Fibroblast of lung (primary cell): ENCODE data around the gene SMPD3. TPM values are rescaled to one million over a fixed set of nuclear protein-coding genes. Genes with fewer than 3 reads are reported as not detected.

ENCODE experiments used
- DNase-seq, 2 donors: peaks; one replicate each; pipeline versions ENCODE4 v3.0.0 to v3.0.0-alpha.2; 2010; ENCODE audit warnings: low read depth in 2 of 2
- H2AFZ ChIP-seq: 2 replicates; pipeline ENCODE4 v1.5.1; 2012; ENCODE audit warnings: low read length, control low read depth, inconsistent platforms
- H3K27ac ChIP-seq: 2 replicates; pipeline ENCODE4 v1.5.1; 2011; ENCODE audit warnings: low read length, control low read depth; ENCODE audit not compliant: insufficient read depth
- H3K27me3 ChIP-seq: 2 replicates; pipeline ENCODE4 v1.5.1; 2011; ENCODE audit warnings: mild to moderate bottlenecking, low read length; ENCODE audit not compliant: control insufficient read depth, insufficient read depth
- H3K36me3 ChIP-seq: 2 replicates; pipeline ENCODE4 v1.5.1; 2011; ENCODE audit warnings: low read length; ENCODE audit not compliant: control insufficient read depth, insufficient read depth
- H3K4me1 ChIP-seq: 2 replicates; pipeline ENCODE4 v1.5.1; 2011; ENCODE audit warnings: low read length; ENCODE audit not compliant: control insufficient read depth, insufficient read depth; ENCODE audit errors: extremely low read depth
- H3K4me2 ChIP-seq: 2 replicates; pipeline ENCODE4 v1.5.1; 2011; ENCODE audit warnings: low read length, control low read depth; ENCODE audit not compliant: insufficient read depth; ENCODE audit errors: extremely low read depth
- H3K4me3 ChIP-seq, 4 experiments: fragments of 200-600 bp in 1 of 4; sonication (generic) in 1 of 4; replicated peaks in 1 of 4; 2 replicates each; pipeline ENCODE4 v1.5.1; 2011 to 2016; ENCODE audit warnings: low read length in 4 of 4, low read depth in 3 of 4, mild to moderate bottlenecking in 3 of 4, control low read depth in 2 of 4, inconsistent platforms in 1 of 4, mixed read lengths in 1 of 4; ENCODE audit not compliant: insufficient read depth in 1 of 4; ENCODE audit errors: control extremely low read depth in 1 of 4
- H3K79me2 ChIP-seq: 2 replicates; pipeline ENCODE4 v1.5.1; 2012; ENCODE audit warnings: mild to moderate bottlenecking, low read length, inconsistent platforms; ENCODE audit not compliant: control insufficient read depth, insufficient read depth
- H3K9ac ChIP-seq: 2 replicates; pipeline ENCODE4 v1.5.1; 2011; ENCODE audit warnings: mild to moderate bottlenecking, low read length, control low read depth; ENCODE audit not compliant: insufficient read depth
- H3K9me3 ChIP-seq: 2 replicates; pipeline ENCODE4 v1.5.1; 2012; ENCODE audit warnings: low read depth, low read length; ENCODE audit not compliant: control insufficient read depth, insufficient read depth
- H4K20me1 ChIP-seq: 2 replicates; pipeline ENCODE4 v1.5.1; 2011; ENCODE audit warnings: low read length; ENCODE audit not compliant: control insufficient read depth, insufficient read depth; ENCODE audit errors: extremely low read depth
- EZH2 ChIP-seq: IDR thresholded peaks from 2 replicates; pipeline ENCODE4 v1.5.1; 2012; ENCODE audit warnings: low read length, control low read depth, mild to moderate bottlenecking; ENCODE audit errors: missing control alignments
- polyA plus RNA-seq, 2 donors: library from polyadenylated mRNA; depleted of rRNA in 1 of 2; stranded (reverse) in 1 of 2; unstranded in 1 of 2; fragments of >200 nt; gene quantifications; 2 replicates each; pipeline ENCODE4 v1.2.1, GENCODE V29; 2011 to 2012; ENCODE audit warnings: missing spikeins in 1 of 2
- total RNA-seq: library from RNA; depleted of rRNA; stranded (reverse); fragments of >200 nt; gene quantifications from 2 replicates; pipeline ENCODE4 v1.2.1, GENCODE V29; 2014
- TF ChIP-seq, protein P1 (sequence below), 2 donors: IDR thresholded peaks in 1 of 2; conservative IDR thresholded peaks in 1 of 2; 1 replicate in 1 of 2; 2 replicates in 1 of 2; pipeline ENCODE4 v1.5.1; 2011 to 2012; ENCODE audit warnings: low read length in 2 of 2, control low read depth in 1 of 2, inconsistent platforms in 1 of 2, low read depth in 1 of 2, mild to moderate bottlenecking in 1 of 2

Gene SMPD3
- total and polyA plus RNA-seq, 2 donors (not counting 1 experiment from before 2014, with no cell fraction given): under 0.01 to 0.08 TPM

DNA sequence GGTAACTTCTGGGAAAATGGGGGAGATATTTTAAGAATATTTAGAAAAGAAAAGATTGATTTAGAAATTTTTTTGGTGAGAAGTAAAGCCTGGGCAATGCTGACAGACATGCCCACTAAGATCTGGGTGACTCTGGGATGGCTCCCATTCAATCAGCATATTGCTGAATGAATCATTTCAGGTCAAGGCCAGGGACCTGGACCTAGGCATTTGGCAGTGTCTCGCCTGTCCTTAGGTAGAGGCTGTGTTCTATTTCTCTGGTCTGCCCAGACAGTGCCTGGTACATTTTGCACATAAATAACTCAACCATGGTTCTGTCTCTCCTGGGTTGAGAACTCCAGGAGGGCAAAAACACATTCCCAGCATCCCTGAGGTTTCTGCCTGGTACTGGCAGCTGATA is 39.9 kb downstream of the SMPD3 start:
- no peak overlapping the region for H3K27ac ChIP-seq
- H3K4me1 ChIP-seq: no peaks in the 10 kb centered on the region
- H3K79me2 ChIP-seq: no peaks in the 10 kb centered on the region
- H3K9ac ChIP-seq: no peak overlapping the region
- H3K4me3 ChIP-seq: no peak overlapping the region
- TF ChIP-seq, protein P1, sequence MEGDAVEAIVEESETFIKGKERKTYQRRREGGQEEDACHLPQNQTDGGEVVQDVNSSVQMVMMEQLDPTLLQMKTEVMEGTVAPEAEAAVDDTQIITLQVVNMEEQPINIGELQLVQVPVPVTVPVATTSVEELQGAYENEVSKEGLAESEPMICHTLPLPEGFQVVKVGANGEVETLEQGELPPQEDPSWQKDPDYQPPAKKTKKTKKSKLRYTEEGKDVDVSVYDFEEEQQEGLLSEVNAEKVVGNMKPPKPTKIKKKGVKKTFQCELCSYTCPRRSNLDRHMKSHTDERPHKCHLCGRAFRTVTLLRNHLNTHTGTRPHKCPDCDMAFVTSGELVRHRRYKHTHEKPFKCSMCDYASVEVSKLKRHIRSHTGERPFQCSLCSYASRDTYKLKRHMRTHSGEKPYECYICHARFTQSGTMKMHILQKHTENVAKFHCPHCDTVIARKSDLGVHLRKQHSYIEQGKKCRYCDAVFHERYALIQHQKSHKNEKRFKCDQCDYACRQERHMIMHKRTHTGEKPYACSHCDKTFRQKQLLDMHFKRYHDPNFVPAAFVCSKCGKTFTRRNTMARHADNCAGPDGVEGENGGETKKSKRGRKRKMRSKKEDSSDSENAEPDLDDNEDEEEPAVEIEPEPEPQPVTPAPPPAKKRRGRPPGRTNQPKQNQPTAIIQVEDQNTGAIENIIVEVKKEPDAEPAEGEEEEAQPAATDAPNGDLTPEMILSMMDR (conservative IDR thresholded peaks at IDR 0.05 in 1 of 2, IDR thresholded peaks at IDR 0.05 in 1 of 2; ENCODE audit: low read depth in 1 of 2, low read length in 2 of 2): no peak
- TF ChIP-seq EZH2: no peak
- H3K27me3 ChIP-seq: peaks cover 8% of the 10 kb centered on the region
- no peaks in the 10 kb centered on the region for H3K9me3 ChIP-seq
- H4K20me1 ChIP-seq: no peaks in the 10 kb centered on the region
- no peak overlapping the region for H3K4me2 ChIP-seq
- no peak overlapping the region for H2AFZ ChIP-seq
- DNase-seq: no peak
- no peaks in the 10 kb centered on the region for H3K36me3 ChIP-seq

DNA sequence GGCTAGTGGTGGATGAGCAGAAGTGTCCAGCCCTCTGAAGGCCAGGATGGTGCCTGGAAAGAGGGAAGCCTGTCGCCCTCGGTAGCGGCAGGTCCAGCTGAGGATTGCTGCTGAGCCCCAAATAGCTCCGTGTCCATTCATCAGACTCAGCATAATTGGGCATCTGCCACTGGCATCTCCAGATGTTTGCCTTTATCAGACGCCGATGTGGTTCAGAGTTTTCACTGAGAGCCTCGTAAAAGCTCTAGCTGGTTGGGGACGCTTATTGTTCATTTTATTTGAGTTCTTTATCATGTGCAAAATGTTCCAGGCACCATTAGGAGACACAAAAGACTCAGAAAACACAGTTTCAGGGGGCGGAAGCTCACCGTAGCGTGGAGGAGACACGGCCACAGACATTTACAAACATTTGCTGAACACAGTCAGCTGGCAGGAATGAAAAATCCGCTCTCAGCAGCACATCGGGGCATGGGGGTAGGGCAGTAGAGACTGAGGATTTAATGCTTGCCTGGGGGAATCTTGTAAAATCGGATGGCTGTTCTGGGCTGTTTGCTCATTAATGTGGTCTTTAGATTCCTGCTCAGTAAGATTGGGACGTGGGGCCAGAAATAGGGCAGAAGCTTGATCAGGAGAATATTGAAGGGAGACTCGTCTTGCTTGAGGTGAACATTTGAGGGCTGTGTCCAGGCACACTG is 41.7 kb downstream of the SMPD3 start:
- no peaks in the 10 kb centered on the region for H3K9me3 ChIP-seq
- H3K9ac ChIP-seq: no peak overlapping the region

DNA sequence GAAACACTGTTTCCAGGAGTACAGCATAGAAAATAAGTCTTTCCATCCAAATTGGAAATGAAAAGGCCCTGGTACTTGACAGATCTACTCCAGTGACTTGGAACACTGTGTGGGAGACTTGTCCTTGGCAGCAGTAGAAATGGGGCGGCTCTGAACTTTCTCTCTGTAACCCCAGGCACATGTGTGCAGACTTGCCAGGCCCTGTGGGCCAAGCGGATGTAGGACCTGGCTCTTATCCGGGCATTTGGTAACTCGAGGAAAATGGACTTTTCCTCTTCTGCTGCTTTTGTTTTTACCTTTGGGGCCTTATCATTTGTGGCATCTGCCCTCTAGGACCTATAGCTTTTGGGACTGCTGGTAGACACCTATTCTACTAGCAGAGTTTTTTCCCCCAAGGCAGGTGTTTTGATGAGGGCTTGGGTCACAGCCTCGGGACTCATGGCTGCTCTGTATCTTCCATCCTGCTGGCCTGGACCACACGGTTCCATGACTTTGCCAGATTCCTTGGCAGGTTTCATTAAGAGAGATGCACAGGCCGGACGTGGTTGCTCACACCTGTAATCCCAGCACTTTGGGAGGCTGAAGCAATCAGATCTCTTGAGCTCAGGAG is 43.5 kb downstream of the SMPD3 start:
- Histone ChIP-seq H3K27ac (no peak overlapping the region), H2AFZ (no peak overlapping the region), H3K9ac (no peak overlapping the region), H4K20me1 (no peaks in the 10 kb centered on the region), H3K27me3 (peaks cover 4% of the 10 kb centered on the region), H3K4me3 (no peak overlapping the region), H3K36me3 (no peaks in the 10 kb centered on the region), H3K4me2 (no peak overlapping the region), H3K9me3 (no peaks in the 10 kb centered on the region), H3K79me2 (no peaks in the 10 kb centered on the region), H3K4me1 (no peaks in the 10 kb centered on the region)
- TF ChIP-seq, protein P1 (conservative IDR thresholded peaks at IDR 0.05 in 1 of 2, IDR thresholded peaks at IDR 0.05 in 1 of 2; ENCODE audit: low read depth in 1 of 2, low read length in 2 of 2): no peak
- TF ChIP-seq EZH2: no peak
- no peak for DNase-seq

More for the DNA sequence above, 41.7 kb downstream of the SMPD3 start:
- no peaks in the 10 kb centered on the region for H3K36me3 ChIP-seq
- H3K79me2 ChIP-seq: no peaks in the 10 kb centered on the region
- H3K27me3 ChIP-seq: peaks cover 8% of the 10 kb centered on the region
- no peaks in the 10 kb centered on the region for H4K20me1 ChIP-seq
- peak; percentile 13 to 59 for DNase-seq
- H2AFZ ChIP-seq: peak overlapping the region; percentile 22
- H3K4me2 ChIP-seq: peak overlapping the region; percentile 80
- TF ChIP-seq, protein P1 (conservative IDR thresholded peaks at IDR 0.05 in 1 of 2, IDR thresholded peaks at IDR 0.05 in 1 of 2; ENCODE audit: low read depth in 1 of 2, low read length in 2 of 2): no peak
- TF ChIP-seq EZH2: no peak
- peak overlapping the region in 2 of 4 experiments; percentile 15 to 23 for H3K4me3 ChIP-seq
- no peaks in the 10 kb centered on the region for H3K4me1 ChIP-seq
- no peak overlapping the region for H3K27ac ChIP-seq
